ENCODE data around the gene SF3A1. TPM values are rescaled to one million over a fixed set of nuclear protein-coding genes. Genes with fewer than 3 reads are reported as not detected.
A peak's percentile ranks its signal among the peaks of the same experiment; 100 is the strongest.

Gene SF3A1
- total RNA-seq, 1 donor from 2014 or later: 139 TPM

- Histone ChIP-seq H4K20me1 (ENCODE audit: insufficient read depth, low read length) (peaks cover 98% of the 10 kb centered on the region), H2AFZ (ENCODE audit: low read depth, low read length) (no peak overlapping the region), H3K4me1 (ENCODE audit: insufficient read depth, low read length) (peaks cover 42% of the 10 kb centered on the region), H3K9ac (ENCODE audit: low read length) (no peak overlapping the region), H3K36me3 (ENCODE audit: insufficient read depth, low read length) (no peaks in the 10 kb centered on the region), H3K9me3 (ENCODE audit: insufficient read depth, low read depth, low read length) (no peaks in the 10 kb centered on the region), H3K4me2 (ENCODE audit: low read length) (no peak overlapping the region), H3K79me2 (ENCODE audit: insufficient read depth, low read length) (peaks cover 95% of the 10 kb centered on the region), H3K27me3 (ENCODE audit: insufficient read depth, low read length) (no peaks in the 10 kb centered on the region), H3K4me3 (ENCODE audit: insufficient read depth, low read depth, low read length) (no peak overlapping the region), H3K27ac (ENCODE audit: low read depth, low read length) (no peak overlapping the region)
- DNase-seq (ENCODE audit: low read depth) (no peak), FAIRE-seq (no peak)
- no peak for TF ChIP-seq EZH2 (IDR thresholded peaks at IDR 0.05; ENCODE audit: insufficient read depth, low read length)
- TF ChIP-seq CTCF (IDR thresholded peaks at IDR 0.05; ENCODE audit: insufficient read depth, low read depth, low read length): no peak
- Mint-ChIP-seq H3K9me3 (ENCODE audit: unreplicated experiment) (no peaks in the 10 kb centered on the region), H3K27me3 (ENCODE audit: low read depth, unreplicated experiment) (no peaks in the 10 kb centered on the region), H3K4me1 (ENCODE audit: low read depth, unreplicated experiment) (peaks cover 42% of the 10 kb centered on the region), H3K4me3 (ENCODE audit: unreplicated experiment) (peak overlapping the region; percentile 6), H3K27ac (ENCODE audit: unreplicated experiment) (no peak overlapping the region), H3K36me3 (ENCODE audit: low read depth, unreplicated experiment) (peaks cover 5% of the 10 kb centered on the region)
These were observed 42.9 kb downstream of the SF3A1 start for GRCh38 chr22:30313527-30314363.

GRCh38 chr22:30312053-30312452 is 44.6 kb downstream of the SF3A1 start:
- H3K27ac ChIP-seq (ENCODE audit: low read depth, low read length): peak overlapping the region; percentile 39
- Mint-ChIP-seq H3K4me3 (ENCODE audit: unreplicated experiment) (no peak overlapping the region), H3K36me3 (ENCODE audit: low read depth, unreplicated experiment) (peaks cover 8% of the 10 kb centered on the region), H3K9me3 (ENCODE audit: unreplicated experiment) (peaks cover 2% of the 10 kb centered on the region), H3K27ac (ENCODE audit: unreplicated experiment) (peak overlapping the region; percentile 70), H3K4me1 (ENCODE audit: low read depth, unreplicated experiment) (peaks cover 54% of the 10 kb centered on the region), H3K27me3 (ENCODE audit: low read depth, unreplicated experiment) (no peaks in the 10 kb centered on the region)
- H3K9ac ChIP-seq (ENCODE audit: low read length): no peak overlapping the region
- H3K27me3 ChIP-seq (ENCODE audit: insufficient read depth, low read length): no peaks in the 10 kb centered on the region
- no peak overlapping the region for H3K4me3 ChIP-seq (ENCODE audit: insufficient read depth, low read depth, low read length)
- peaks cover 97% of the 10 kb centered on the region for H4K20me1 ChIP-seq (ENCODE audit: insufficient read depth, low read length)
- DNase-seq (ENCODE audit: low read depth) (peak; percentile 86), FAIRE-seq (no peak)
- no peaks in the 10 kb centered on the region for H3K9me3 ChIP-seq (ENCODE audit: insufficient read depth, low read depth, low read length)
- H3K79me2 ChIP-seq (ENCODE audit: insufficient read depth, low read length): peaks cover 94% of the 10 kb centered on the region
- TF ChIP-seq CTCF (IDR thresholded peaks at IDR 0.05; ENCODE audit: insufficient read depth, low read depth, low read length) (no peak), EZH2 (IDR thresholded peaks at IDR 0.05; ENCODE audit: insufficient read depth, low read length) (no peak)
- peak overlapping the region; percentile 45 for H3K4me2 ChIP-seq (ENCODE audit: low read length)
- no peaks in the 10 kb centered on the region for H3K36me3 ChIP-seq (ENCODE audit: insufficient read depth, low read length)
- H2AFZ ChIP-seq (ENCODE audit: low read depth, low read length): no peak overlapping the region
- H3K4me1 ChIP-seq (ENCODE audit: insufficient read depth, low read length): peaks cover 42% of the 10 kb centered on the region

All from astrocyte (in vitro differentiated cells and primary cell).